GM18498 (cell line): ENCODE data around the gene NAXD.
"Not testable (repeated sequence)": the region's sequence is repeated elsewhere in the genome, so short reads cannot be mapped to it uniquely, and the experiment has no call there.

Source experiments
- ATAC-seq: cut with Tn5 transposase; IDR thresholded peaks from one replicate; pipeline ENCODE4 v1.9.1; 2021; ENCODE audit warnings: mild to moderate bottlenecking, moderate library complexity; ENCODE audit not compliant: unreplicated experiment

NAXD gene

GRCh38 chr13:110615322-110616102, at the start of gene NAXD:
Gene NAXD (plus strand): TSS chr13:110615545. CDS start chr13:110615602, 57 bp downstream.
- ATAC-seq: peak; percentile 84

- no peak for ATAC-seq
Measured at GRCh38 chr13:110566171-110566570, 49.2 kb upstream of the NAXD start.

GRCh38 chr13:110568612-110569011, 46.7 kb upstream of the NAXD start:
- ATAC-seq: no peak

- not testable (repeated sequence) for ATAC-seq
Measured at GRCh38 chr13:110569962-110570361, 45.4 kb upstream of the NAXD start.

- no peak for ATAC-seq
Measured at GRCh38 chr13:110570886-110571285, 44.5 kb upstream of the NAXD start.

GRCh38 chr13:110571896-110572777, 43.2 kb upstream of the NAXD start:
- ATAC-seq: no peak

GRCh38 chr13:110572778-110573118, 42.6 kb upstream of the NAXD start:
- ATAC-seq: no peak

GRCh38 chr13:110574161-110574560, 41.2 kb upstream of the NAXD start:
- no peak for ATAC-seq

- peak; percentile 84 for ATAC-seq
Measured at GRCh38 chr13:110575322-110576069, 39.8 kb upstream of the NAXD start.

GRCh38 chr13:110576070-110576394, 39.3 kb upstream of the NAXD start:
- ATAC-seq: no peak

- ATAC-seq: no peak
Measured at GRCh38 chr13:110576736-110577476, 38.4 kb upstream of the NAXD start.

- no peak for ATAC-seq
Measured at GRCh38 chr13:110578363-110578762, 37.0 kb upstream of the NAXD start.

GRCh38 chr13:110580800-110581199, 34.5 kb upstream of the NAXD start:
- no peak for ATAC-seq

- ATAC-seq: no peak
Measured at GRCh38 chr13:110581506-110582185, 33.7 kb upstream of the NAXD start.

GRCh38 chr13:110582421-110582954, 32.9 kb upstream of the NAXD start:
- ATAC-seq: no peak

GRCh38 chr13:110583178-110583865, 32.0 kb upstream of the NAXD start:
- no peak for ATAC-seq

GRCh38 chr13:110589793-110590390, 25.5 kb upstream of the NAXD start:
- no peak for ATAC-seq

- no peak for ATAC-seq
Measured at GRCh38 chr13:110590577-110590976, 24.8 kb upstream of the NAXD start.

GRCh38 chr13:110592665-110593064, 22.7 kb upstream of the NAXD start:
- ATAC-seq: no peak
